H1 (cell line): ENCODE measurements around the gene MBD1. TPM values are rescaled to one million over a fixed set of nuclear protein-coding genes. Genes with fewer than 3 reads are reported as not detected.

Source experiments
- CTCF ChIP-seq, 3 experiments: IDR thresholded peaks; 1 replicate in 2 of 3; 2 replicates in 1 of 3; pipeline versions ENCODE4 v1.5.1 to v1.6.1; 2011; ENCODE audit warnings: low read length in 3 of 3, mild to moderate bottlenecking in 3 of 3, inconsistent platforms in 2 of 3, low read depth in 1 of 3, moderate library complexity in 1 of 3; ENCODE audit not compliant: insufficient read depth in 1 of 3; ENCODE audit errors: control extremely low read depth in 1 of 3
- polyA plus RNA-seq, 7 experiments: library from polyadenylated mRNA; depleted of rRNA in 3 of 7; stranded (reverse) in 5 of 7; unstranded in 2 of 7; fragments of >200 nt in 5 of 7; fragments of 200-250 nt in 2 of 7; gene quantifications; 1 replicate in 5 of 7; 2 replicates in 1 of 7; 4 replicates in 1 of 7; pipeline versions ENCODE4 v1.2.1 to v1.2.3, GENCODE V29; 2011 to 2013; ENCODE audit warnings: missing spikeins in 2 of 7, mixed read lengths in 2 of 7
- total RNA-seq: library from RNA; stranded (reverse); fragmentation: NEBNext Ultra II Directional; extraction: Animal tissue kit (Norgen Biotek cat#: 25700); gene quantifications from 2 replicates; pipeline ENCODE4 v1.2.1, GENCODE V29; 2021

MBD1 gene
- total and polyA plus RNA-seq, 2 of the 8 experiments (the other 6 are each of a cell fraction or from before 2014, with no cell fraction given) = 32.2 to 41.6 TPM

GRCh38 chr18:50279752-50280151, 1.6 kb downstream of the MBD1 start (continued):
- no peak for TF ChIP-seq CTCF (IDR thresholded peaks at IDR 0.05; ENCODE audit: control extremely low read depth in 1 of 3, insufficient read depth in 1 of 3, low read depth in 1 of 3, low read length in 3 of 3)
